ENCODE results near the gene TSPAN11.

Gene TSPAN11

DNA sequence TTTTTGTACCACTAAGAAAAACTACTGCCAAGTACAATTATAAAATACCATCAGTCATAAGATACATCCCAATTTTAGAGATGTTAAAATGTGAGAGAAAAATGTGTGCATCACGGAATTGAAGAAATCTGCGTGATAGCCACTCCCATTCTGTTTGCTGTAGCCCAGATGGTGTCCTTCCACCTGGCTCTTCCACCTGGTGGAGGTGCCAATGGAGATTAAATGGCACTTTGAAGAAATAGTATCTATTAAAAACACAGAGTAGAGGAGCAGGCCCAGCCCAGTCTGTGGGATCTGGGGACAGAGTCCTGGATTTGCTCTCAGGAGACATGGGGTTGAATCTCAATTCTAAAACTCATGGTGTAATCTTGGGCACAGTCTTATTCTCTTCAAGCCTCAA lies 35.5 kb downstream of the TSPAN11 start:
- H3K9me2 ChIP-seq (replicated peaks; ENCODE audit: low read depth, low read length): no peaks in the 10 kb centered on the region
- no peaks in the 10 kb centered on the region for H3K4me1 ChIP-seq (ENCODE audit: insufficient read depth, low read length, poor library complexity, severe bottlenecking)
- H3K27me3 ChIP-seq (ENCODE audit: insufficient read depth, low read length, poor library complexity, severe bottlenecking): no peaks in the 10 kb centered on the region
- no peaks in the 10 kb centered on the region for H3K79me2 ChIP-seq (ENCODE audit: insufficient read depth, low read length)
- no peaks in the 10 kb centered on the region for H3F3A ChIP-seq (ENCODE audit: low read depth)
- no peaks in the 10 kb centered on the region for H4K20me1 ChIP-seq (ENCODE audit: insufficient read depth, low read length, poor library complexity, severe bottlenecking)
- H3K36me3 ChIP-seq (ENCODE audit: insufficient read depth, low read length): no peaks in the 10 kb centered on the region
- TF ChIP-seq CTCF (conservative IDR thresholded peaks at IDR 0.05; ENCODE audit: low read length) (no peak), EZH2phosphoT487 (IDR thresholded peaks at IDR 0.05; ENCODE audit: borderline replicate concordance) (no peak)
- no peak overlapping the region for H3K9ac ChIP-seq (ENCODE audit: low read depth, low read length, poor library complexity, severe bottlenecking)
- H3K9me3 ChIP-seq (ENCODE audit: insufficient read depth, low read depth, low read length): no peaks in the 10 kb centered on the region
- no peak overlapping the region for H2AFZ ChIP-seq (ENCODE audit: low read length)
- no peak overlapping the region for H3K4me3 ChIP-seq (ENCODE audit: low read length, poor library complexity, severe bottlenecking)
- H3K4me2 ChIP-seq (ENCODE audit: low read depth, low read length, poor library complexity, severe bottlenecking): no peak overlapping the region

GRCh38 chr12:30963709-30964564 lies 37.4 kb downstream of the TSPAN11 start:
- Histone ChIP-seq H3K9me2 (replicated peaks; ENCODE audit: low read depth, low read length) (no peaks in the 10 kb centered on the region), H3F3A (ENCODE audit: low read depth) (no peaks in the 10 kb centered on the region), H3K4me1 (ENCODE audit: insufficient read depth, low read length, poor library complexity, severe bottlenecking) (no peaks in the 10 kb centered on the region), H2AFZ (ENCODE audit: low read length) (no peak overlapping the region), H3K79me2 (ENCODE audit: insufficient read depth, low read length) (no peaks in the 10 kb centered on the region), H3K36me3 (ENCODE audit: insufficient read depth, low read length) (no peaks in the 10 kb centered on the region), H3K4me2 (ENCODE audit: low read depth, low read length, poor library complexity, severe bottlenecking) (no peak overlapping the region), H3K4me3 (ENCODE audit: low read length, poor library complexity, severe bottlenecking) (no peak overlapping the region), H4K20me1 (ENCODE audit: insufficient read depth, low read length, poor library complexity, severe bottlenecking) (no peaks in the 10 kb centered on the region), H3K27me3 (ENCODE audit: insufficient read depth, low read length, poor library complexity, severe bottlenecking) (no peaks in the 10 kb centered on the region), H3K9me3 (ENCODE audit: insufficient read depth, low read depth, low read length) (no peaks in the 10 kb centered on the region), H3K9ac (ENCODE audit: low read depth, low read length, poor library complexity, severe bottlenecking) (no peak overlapping the region)
- no peak for TF ChIP-seq EZH2phosphoT487 (IDR thresholded peaks at IDR 0.05; ENCODE audit: borderline replicate concordance)
- no peak for TF ChIP-seq CTCF (conservative IDR thresholded peaks at IDR 0.05; ENCODE audit: low read length)

GRCh38 chr12:30964896-30965612 lies 38.5 kb downstream of the TSPAN11 start:
- Histone ChIP-seq H3K79me2 (ENCODE audit: insufficient read depth, low read length) (no peaks in the 10 kb centered on the region), H3K4me3 (ENCODE audit: low read length, poor library complexity, severe bottlenecking) (no peak overlapping the region), H3K27me3 (ENCODE audit: insufficient read depth, low read length, poor library complexity, severe bottlenecking) (no peaks in the 10 kb centered on the region), H3K9me3 (ENCODE audit: insufficient read depth, low read depth, low read length) (no peaks in the 10 kb centered on the region), H4K20me1 (ENCODE audit: insufficient read depth, low read length, poor library complexity, severe bottlenecking) (no peaks in the 10 kb centered on the region), H3K9ac (ENCODE audit: low read depth, low read length, poor library complexity, severe bottlenecking) (no peak overlapping the region), H3K9me2 (replicated peaks; ENCODE audit: low read depth, low read length) (no peaks in the 10 kb centered on the region), H2AFZ (ENCODE audit: low read length) (no peak overlapping the region), H3F3A (ENCODE audit: low read depth) (no peaks in the 10 kb centered on the region), H3K36me3 (ENCODE audit: insufficient read depth, low read length) (no peaks in the 10 kb centered on the region), H3K4me2 (ENCODE audit: low read depth, low read length, poor library complexity, severe bottlenecking) (no peak overlapping the region), H3K4me1 (ENCODE audit: insufficient read depth, low read length, poor library complexity, severe bottlenecking) (no peaks in the 10 kb centered on the region)
- no peak for TF ChIP-seq EZH2phosphoT487 (IDR thresholded peaks at IDR 0.05; ENCODE audit: borderline replicate concordance)
- TF ChIP-seq CTCF (conservative IDR thresholded peaks at IDR 0.05; ENCODE audit: low read length): no peak
